Endothelial cell (in vitro differentiated cells): ENCODE measurements around the gene VTI1B. TPM values are rescaled to one million over a fixed set of nuclear protein-coding genes. Genes with fewer than 3 reads are reported as not detected.

Experiments used
- DNase-seq: peaks from one replicate; pipeline ENCODE4 v3.0.0; 2021; ENCODE audit warnings: low spot score
- H3K27ac Mint-ChIP-seq: one replicate; pipeline ENCODE4 v1.8.0; 2021; ENCODE audit warnings: mixed read lengths, inconsistent platforms; ENCODE audit not compliant: unreplicated experiment
- H3K27me3 Mint-ChIP-seq: one replicate; pipeline ENCODE4 v1.8.0; 2021; ENCODE audit warnings: mild to moderate bottlenecking, moderate library complexity, mixed read lengths, inconsistent platforms; ENCODE audit not compliant: unreplicated experiment
- H3K36me3 Mint-ChIP-seq: one replicate; pipeline ENCODE4 v1.8.0; 2021; ENCODE audit warnings: mild to moderate bottlenecking, low read depth, mixed read lengths, inconsistent platforms; ENCODE audit not compliant: unreplicated experiment
- H3K4me1 Mint-ChIP-seq: one replicate; pipeline ENCODE4 v1.8.0; 2021; ENCODE audit warnings: mild to moderate bottlenecking, mixed read lengths, inconsistent platforms; ENCODE audit not compliant: unreplicated experiment
- H3K4me3 Mint-ChIP-seq: one replicate; pipeline ENCODE4 v1.8.0; 2021; ENCODE audit warnings: mild to moderate bottlenecking, mixed read lengths, inconsistent platforms; ENCODE audit not compliant: unreplicated experiment
- H3K9me3 Mint-ChIP-seq: one replicate; pipeline ENCODE4 v1.8.0; 2021; ENCODE audit warnings: mixed read lengths, inconsistent platforms; ENCODE audit not compliant: unreplicated experiment
- total RNA-seq: library from RNA; stranded (reverse); fragmentation: NEBNext Ultra II Directional; extraction: Animal tissue kit (Norgen Biotek cat#: 25700); gene quantifications from one replicate; pipeline ENCODE4 v1.2.1, GENCODE V29; 2021; ENCODE audit not compliant: unreplicated experiment
- TF ChIP-seq, protein P1 (sequence below): fragments of 200-600 bp; sonication (generic); IDR thresholded peaks from one replicate; pipeline ENCODE4 v1.5.0; 2021; ENCODE audit warnings: antibody characterized with exemption; ENCODE audit not compliant: unreplicated experiment

Gene VTI1B
- total RNA-seq, 1 donor from 2014 or later, result 87.9 TPM

- no peak for DNase-seq
- Mint-ChIP-seq H3K27ac (peak overlapping the region; percentile 99), H3K4me1 (peaks cover 35% of the 10 kb centered on the region), H3K9me3 (no peaks in the 10 kb centered on the region), H3K36me3 (peaks cover 4% of the 10 kb centered on the region), H3K4me3 (no peak overlapping the region), H3K27me3 (peaks cover 13% of the 10 kb centered on the region)
- TF ChIP-seq, protein P1, sequence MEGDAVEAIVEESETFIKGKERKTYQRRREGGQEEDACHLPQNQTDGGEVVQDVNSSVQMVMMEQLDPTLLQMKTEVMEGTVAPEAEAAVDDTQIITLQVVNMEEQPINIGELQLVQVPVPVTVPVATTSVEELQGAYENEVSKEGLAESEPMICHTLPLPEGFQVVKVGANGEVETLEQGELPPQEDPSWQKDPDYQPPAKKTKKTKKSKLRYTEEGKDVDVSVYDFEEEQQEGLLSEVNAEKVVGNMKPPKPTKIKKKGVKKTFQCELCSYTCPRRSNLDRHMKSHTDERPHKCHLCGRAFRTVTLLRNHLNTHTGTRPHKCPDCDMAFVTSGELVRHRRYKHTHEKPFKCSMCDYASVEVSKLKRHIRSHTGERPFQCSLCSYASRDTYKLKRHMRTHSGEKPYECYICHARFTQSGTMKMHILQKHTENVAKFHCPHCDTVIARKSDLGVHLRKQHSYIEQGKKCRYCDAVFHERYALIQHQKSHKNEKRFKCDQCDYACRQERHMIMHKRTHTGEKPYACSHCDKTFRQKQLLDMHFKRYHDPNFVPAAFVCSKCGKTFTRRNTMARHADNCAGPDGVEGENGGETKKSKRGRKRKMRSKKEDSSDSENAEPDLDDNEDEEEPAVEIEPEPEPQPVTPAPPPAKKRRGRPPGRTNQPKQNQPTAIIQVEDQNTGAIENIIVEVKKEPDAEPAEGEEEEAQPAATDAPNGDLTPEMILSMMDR, result no peak
Observed at GRCh38 chr14:67623114-67623513, 51.3 kb downstream of the VTI1B start.

DNA sequence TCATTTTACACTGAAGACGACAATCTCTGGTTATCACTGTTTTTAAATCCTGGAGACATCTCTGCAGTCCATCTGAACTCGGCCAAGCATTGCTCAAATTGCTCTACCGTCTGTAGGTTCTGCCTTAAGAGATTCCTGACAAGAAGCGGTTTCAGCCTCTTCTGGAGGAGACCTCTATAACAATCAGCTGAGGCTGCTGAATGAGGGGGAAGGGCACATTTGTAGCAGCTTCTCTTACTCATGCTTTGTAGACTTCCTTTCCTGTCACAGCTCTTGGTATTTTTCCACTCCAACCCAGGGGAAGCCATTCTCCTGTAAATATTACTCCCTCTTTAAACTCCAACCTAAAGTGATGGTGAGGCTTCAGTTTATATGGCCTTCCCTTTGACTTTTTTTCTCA, 51.8 kb downstream of the VTI1B start:
- Mint-ChIP-seq H3K36me3 (peaks cover 4% of the 10 kb centered on the region), H3K27ac (peak overlapping the region; percentile 99), H3K9me3 (no peaks in the 10 kb centered on the region), H3K27me3 (peaks cover 13% of the 10 kb centered on the region), H3K4me1 (peaks cover 35% of the 10 kb centered on the region), H3K4me3 (peak overlapping the region; percentile 78)
- DNase-seq, result peak; percentile 54
- TF ChIP-seq, protein P1, result no peak

GRCh38 chr14:67620217-67620785, 54.1 kb downstream of the VTI1B start:
- no peak for DNase-seq
- peaks cover 13% of the 10 kb centered on the region for H3K27me3 Mint-ChIP-seq
- peak overlapping the region; percentile 92 for H3K27ac Mint-ChIP-seq
- peak overlapping the region; percentile 94 for H3K4me3 Mint-ChIP-seq
- TF ChIP-seq, protein P1, result no peak
- no peaks in the 10 kb centered on the region for H3K9me3 Mint-ChIP-seq
- H3K36me3 Mint-ChIP-seq, result peaks cover 4% of the 10 kb centered on the region
- H3K4me1 Mint-ChIP-seq, result peaks cover 35% of the 10 kb centered on the region

- no peaks in the 10 kb centered on the region for H3K9me3 Mint-ChIP-seq
- peaks cover 14% of the 10 kb centered on the region for H3K27me3 Mint-ChIP-seq
- H3K4me1 Mint-ChIP-seq, result peaks cover 35% of the 10 kb centered on the region
- TF ChIP-seq, protein P1, result no peak
- H3K36me3 Mint-ChIP-seq, result peaks cover 4% of the 10 kb centered on the region
- H3K27ac Mint-ChIP-seq, result peak within 1 kb of the TSS; percentile 98
- peak; percentile 95 for DNase-seq
- H3K4me3 Mint-ChIP-seq, result peak within 1 kb of the TSS; percentile 94
Observed at GRCh38 chr14:67619446-67620216, 54.8 kb downstream of the VTI1B start, which contains the start of gene ARG2. Gene ARG2, plus strand, starts transcription at chr14:67619920. Its CDS starts 58 bp downstream, at chr14:67619978.

DNA sequence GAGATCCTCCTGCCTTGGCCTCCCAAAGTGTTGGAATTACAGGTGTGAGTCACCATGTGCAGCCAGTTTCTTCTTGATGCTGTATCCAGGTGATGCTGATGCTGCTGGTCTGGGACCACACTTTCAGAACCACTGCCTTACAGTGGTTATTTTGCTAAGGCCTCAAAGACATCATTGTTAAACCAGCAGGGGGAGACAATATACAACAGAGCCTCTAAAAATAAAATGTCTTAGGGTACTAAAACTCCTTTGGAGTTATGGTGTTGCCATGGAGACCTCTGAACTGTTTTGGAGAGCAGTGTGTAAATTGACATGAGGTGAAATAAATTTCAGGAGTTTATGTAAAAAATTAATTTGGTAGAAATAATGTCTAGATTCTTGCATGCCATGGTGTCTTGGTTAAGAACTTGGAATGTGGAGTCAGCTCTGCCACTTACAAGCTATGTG, 55.8 kb downstream of the VTI1B start:
- TF ChIP-seq, protein P1, result peak; percentile 75
- peak; percentile 17 for DNase-seq
- Mint-ChIP-seq H3K27ac (peak overlapping the region; percentile 98), H3K9me3 (no peaks in the 10 kb centered on the region), H3K4me1 (peaks cover 35% of the 10 kb centered on the region), H3K36me3 (no peaks in the 10 kb centered on the region), H3K4me3 (peak overlapping the region; percentile 72), H3K27me3 (peaks cover 15% of the 10 kb centered on the region)
